ENCODE data around the gene GNA15.
A peak's percentile ranks its signal among the peaks of the same experiment; 100 is the strongest.

Gene GNA15

DNA sequence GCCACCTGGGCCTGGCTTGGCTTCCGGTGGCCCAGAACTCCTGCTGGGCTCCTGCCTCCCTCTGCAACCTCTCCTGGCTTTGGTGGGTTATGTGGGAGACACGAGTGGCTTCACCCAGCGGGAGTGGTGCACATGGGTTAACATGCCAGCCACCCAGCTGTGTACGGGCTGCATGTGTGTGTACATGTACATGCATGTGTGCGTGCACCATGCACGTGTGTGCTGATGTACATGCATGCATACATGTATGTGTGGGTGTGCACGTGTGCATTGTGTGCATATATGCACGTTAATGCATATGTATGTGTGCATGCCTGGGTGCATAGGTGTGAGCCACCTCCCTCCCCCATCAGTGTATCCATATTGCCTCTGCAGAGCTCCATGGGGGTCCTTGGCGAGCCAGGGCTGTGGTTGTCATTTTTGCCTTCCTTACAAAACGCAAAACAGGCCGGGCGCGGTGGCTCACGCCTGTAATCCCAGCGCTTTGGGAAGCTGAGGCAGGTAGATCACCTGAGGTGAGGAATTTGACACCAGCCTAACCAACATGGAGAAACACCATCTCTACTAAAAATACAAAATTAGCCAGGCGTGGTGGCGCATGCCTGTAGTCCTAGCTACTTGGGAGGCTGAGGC, 29.2 kb upstream of the GNA15 start:
- no peak for DNase-seq (ENCODE audit: low read depth in 3 of 3, low spot score in 1 of 3)

DNA sequence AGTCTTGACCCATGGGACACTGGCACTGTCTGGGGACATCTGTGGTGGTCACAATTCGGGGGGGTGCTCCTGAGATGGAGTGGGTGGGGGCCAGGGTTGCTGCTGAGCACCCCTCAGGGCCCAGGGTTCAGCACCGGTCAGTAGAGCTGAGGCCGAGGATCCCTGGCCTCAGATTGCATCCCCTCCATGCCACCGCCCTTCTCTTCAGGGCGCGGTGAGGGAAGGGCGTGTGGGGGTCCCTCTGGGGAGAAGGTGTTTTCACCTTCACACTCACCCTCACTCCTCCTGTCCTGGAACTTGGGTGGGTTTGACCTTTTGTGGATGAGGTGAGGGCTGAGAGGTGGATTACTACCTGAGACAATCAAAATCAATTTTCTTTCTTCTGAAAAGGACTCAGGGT, 28.2 kb upstream of the GNA15 start:
- DNase-seq (ENCODE audit: low read depth in 3 of 3, low spot score in 1 of 3): no peak

DNA sequence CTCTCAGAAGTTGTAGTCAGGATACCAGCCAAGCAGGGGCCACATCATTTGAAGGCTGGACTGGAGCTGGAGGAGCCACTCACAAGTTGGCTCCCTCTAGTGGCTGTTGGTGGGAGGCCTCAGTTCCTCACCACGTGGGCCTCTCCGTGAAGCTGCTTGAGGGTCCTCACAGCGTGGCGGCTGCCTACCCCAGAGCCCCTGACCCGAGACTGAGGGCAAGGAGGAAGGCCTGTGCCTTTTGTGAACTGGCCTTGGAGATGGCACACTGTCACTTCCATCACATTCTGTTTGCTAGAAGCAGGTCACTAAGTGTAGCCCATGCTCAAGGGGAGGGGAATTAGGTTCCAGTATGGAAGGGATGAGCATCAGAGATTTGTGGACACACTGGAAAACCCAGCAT, 27.1 kb upstream of the GNA15 start:
- peak; percentile 44 to 63 (median 51) for DNase-seq (ENCODE audit: low read depth in 3 of 3, low spot score in 1 of 3)

DNA sequence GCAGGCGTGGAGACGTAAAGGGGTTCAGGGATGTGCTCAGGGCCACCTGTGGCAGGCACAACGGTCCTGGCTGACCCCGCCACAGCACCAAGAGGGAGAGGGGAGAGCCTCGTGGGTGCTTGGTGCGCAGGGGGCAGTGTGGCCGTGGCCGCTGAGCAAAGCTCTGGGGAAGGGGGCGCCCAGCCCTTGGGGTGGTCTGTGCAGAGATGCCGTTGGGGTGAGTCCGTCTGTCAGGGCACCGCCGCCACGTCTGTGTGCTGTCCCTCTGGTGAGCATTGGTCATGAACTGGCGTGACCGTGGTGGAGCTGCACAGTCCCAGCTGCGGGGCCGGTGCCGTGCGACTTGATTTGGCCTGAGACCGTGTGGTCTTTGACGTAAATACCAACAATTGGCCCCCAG, 26.3 kb upstream of the GNA15 start:
- no peak for DNase-seq (ENCODE audit: low read depth in 3 of 3, low spot score in 1 of 3)

DNA sequence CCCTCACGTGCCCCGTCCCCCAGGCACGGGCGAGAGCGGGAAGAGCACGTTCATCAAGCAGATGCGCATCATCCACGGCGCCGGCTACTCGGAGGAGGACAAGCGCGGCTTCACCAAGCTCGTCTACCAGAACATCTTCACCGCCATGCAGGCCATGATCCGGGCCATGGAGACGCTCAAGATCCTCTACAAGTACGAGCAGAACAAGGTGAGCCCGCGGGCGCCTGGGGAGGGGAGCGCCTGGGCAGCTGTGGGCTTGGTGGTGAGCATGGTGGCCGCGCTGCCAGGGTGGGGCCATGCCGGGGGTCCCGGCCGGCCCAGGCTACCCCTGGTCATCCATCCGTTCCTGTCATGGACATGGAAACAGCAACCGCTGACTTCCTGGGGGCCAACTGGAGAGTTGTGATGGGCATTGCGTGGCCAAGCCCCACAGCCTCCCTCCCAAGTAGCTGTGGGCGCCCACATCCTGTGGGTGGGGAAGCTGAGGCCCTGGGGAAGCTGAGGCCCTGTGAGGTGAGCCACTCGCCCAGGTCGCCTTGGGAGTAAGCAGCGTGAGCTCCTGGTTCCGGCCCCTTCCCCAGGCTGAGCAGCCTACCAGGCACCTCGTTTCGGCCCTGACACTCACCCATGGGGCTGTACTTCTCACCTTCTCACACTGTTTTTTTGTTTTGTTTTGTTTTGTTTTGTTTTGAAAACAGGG, 25.6 kb upstream of the GNA15 start:
- no peak for DNase-seq (ENCODE audit: low read depth in 3 of 3, low spot score in 1 of 3)

DNA sequence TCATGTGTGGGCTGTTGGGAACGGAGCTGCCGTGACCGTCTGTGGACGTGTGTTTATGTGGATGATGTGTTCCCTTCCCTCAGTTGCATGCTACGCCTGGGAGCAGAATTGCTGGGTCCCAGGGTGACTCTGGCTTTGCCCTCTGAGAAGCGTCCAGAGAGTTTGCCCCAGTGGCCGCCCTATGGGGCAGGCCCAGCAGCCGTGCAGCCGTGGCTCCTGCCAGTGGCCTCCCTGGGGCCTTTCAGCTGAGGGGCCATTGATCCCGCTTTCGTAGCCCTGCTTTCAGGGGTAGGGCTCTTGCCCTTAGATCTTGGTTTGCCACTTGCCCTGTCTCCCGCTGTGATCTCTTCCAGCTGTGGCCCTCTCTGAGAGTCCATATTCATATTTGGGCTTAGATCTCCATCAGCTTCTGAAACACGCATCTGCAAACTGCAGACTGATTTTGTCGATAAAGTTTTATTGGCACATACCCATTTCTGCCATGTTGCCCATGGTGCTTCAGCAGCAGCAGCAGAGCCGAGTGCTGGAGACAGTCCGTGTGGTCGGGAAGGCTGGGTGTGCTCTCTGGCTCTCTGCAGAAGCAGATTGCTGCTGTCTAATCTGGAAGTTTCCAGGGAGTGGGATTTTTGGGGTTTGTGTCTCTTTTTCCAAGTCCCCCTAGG, 24.1 kb upstream of the GNA15 start:
- no peak for DNase-seq (ENCODE audit: low read depth in 3 of 3, low spot score in 1 of 3)

DNA sequence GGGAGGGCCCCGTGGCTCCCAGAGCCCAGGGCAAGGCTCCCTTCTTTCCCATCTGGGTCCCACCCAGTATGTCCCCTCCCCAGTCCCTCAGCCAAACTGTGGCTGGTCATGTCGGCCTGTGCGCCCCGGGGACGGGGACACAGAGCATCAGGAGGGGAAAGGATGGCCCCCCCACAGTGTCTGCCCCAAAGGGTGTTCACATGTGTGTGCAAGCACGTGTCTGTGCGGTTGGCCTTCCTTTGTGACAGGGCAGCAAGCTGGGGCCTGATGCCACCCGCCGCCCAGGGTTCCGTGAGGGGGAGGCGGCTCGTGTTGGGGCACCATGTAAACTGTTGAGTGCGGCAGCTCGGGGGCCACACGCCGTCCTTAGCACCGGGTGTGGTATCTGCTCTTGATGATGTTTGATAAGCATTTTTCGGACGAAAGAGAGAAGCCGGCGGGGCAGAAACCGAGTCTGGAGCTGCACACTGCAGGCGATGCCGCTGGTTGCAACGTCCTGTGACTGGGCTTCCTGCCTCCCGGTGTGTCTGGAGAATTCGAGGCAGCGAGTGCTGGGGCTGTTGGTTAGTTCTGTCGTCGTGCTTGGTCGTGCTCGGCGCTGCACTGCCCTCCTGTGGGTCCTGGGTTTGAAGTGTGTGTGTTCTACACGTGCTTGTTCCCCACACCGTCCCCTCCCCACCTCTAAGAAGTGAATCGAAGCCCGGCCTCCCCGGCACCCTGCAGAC, 23.3 kb upstream of the GNA15 start:
- no peak for DNase-seq (ENCODE audit: low read depth in 3 of 3, low spot score in 1 of 3)

DNA sequence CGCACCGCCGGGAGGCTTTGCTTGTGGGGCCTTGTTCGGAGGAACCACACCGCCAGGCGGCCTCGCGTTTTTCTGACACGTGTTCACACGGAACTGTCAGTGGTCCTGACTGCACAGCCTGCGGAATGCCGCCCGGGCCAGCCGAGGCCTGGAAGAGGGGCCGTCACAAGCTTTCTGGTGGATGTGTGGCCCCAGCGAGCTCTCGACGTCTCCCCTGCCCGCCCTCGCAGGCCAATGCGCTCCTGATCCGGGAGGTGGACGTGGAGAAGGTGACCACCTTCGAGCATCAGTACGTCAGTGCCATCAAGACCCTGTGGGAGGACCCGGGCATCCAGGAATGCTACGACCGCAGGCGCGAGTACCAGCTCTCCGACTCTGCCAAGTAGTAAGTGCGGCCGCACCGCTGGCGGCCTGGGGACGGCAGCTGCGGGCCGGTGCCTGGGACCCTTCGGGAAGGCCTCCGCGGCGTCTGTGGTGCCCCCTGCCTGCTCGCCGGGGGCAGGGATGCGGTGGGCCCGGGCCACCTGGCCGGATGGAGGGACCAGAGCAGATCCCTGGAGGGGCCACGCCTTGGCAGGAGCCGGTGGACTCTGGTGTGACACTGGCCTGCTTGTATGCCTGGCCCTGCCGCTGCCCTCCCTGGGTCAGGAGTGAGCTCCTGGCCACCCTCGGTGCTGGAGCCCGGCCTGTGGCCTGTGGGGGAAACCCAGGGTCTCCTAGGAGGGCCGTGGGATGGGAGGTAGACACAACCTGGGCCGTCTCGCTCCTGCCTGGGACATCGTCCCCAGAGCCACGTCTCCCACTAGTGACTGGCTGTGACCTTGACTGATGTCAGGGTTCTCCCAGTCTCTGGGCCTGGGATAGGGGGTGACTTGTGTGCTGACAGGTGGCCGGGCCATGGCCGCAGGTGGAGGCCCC, 22.5 kb upstream of the GNA15 start:
- no peak for DNase-seq (ENCODE audit: low read depth in 3 of 3, low spot score in 1 of 3)

DNA sequence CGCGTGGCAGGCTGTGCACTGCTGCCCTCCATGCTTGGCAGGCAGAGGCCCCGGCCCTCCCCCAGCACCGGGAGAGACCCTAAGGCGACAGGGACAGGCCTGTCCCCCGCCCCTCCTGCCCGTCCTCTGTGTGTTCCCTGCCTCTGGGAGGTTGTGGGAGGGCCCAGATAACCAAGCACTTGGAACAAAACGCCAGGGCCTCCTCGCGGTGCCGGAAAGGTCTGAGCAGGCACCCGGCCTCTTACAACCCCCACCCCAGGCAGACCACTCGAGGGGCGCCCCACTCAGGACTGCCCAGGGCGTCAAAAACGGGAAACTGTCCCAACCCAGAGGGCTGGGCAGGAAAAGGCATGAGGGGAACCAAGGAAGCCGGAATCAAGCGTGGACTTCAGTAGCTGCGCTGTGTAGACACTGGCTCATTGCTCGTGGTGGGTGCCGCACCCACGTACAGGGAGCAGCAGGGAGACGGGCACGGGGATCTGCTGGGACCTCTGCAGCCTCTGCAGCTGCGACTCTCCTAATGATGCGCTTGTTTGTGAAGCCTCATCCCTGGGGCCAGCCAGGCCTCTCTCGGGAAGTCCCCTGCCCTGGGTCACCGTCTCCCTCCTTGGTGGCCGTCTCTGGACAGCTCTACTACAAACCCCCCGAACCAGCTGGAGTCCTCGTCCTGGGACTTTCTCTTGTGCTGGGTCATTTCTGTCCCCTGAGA, 21.7 kb upstream of the GNA15 start:
- no peak for DNase-seq (ENCODE audit: low read depth in 3 of 3, low spot score in 1 of 3)

DNA sequence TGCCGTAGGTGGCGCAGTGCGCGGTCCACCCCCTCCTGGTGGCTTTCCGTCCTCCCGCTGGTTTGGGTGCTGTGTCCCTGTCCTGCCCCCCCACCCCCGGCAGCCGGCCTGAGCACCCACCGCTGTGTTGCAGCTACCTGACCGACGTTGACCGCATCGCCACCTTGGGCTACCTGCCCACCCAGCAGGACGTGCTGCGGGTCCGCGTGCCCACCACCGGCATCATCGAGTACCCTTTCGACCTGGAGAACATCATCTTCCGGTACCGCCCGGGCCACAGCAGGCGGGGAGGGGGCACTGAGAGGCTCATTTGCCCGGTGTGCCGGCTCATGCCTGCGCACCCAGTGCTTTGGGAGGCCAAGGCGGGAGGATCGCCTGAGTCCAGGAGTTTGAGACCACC, 21.0 kb upstream of the GNA15 start:
- no peak for DNase-seq (ENCODE audit: low read depth in 3 of 3, low spot score in 1 of 3)

DNA sequence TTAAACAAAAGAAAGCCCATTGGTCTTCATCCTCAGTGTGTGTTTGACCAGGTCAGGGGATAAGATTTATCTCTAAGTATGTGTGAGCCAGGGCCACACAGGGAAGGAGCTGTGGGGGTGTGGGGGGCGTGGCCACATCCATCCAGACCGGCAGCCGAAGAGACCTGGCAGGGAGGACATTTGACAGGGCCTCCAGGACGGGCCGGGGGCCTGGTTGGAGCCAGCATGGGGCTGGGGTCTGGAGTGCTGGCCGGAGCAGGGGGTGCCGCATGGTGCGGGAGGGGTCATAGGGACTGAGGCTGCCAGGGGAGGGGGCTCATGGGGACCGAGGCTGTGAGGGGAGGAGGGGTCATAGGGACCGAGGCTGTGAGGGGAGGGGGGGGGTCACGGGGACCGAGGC, 20.4 kb upstream of the GNA15 start:
- no peak for DNase-seq (ENCODE audit: low read depth in 3 of 3, low spot score in 1 of 3)

DNA sequence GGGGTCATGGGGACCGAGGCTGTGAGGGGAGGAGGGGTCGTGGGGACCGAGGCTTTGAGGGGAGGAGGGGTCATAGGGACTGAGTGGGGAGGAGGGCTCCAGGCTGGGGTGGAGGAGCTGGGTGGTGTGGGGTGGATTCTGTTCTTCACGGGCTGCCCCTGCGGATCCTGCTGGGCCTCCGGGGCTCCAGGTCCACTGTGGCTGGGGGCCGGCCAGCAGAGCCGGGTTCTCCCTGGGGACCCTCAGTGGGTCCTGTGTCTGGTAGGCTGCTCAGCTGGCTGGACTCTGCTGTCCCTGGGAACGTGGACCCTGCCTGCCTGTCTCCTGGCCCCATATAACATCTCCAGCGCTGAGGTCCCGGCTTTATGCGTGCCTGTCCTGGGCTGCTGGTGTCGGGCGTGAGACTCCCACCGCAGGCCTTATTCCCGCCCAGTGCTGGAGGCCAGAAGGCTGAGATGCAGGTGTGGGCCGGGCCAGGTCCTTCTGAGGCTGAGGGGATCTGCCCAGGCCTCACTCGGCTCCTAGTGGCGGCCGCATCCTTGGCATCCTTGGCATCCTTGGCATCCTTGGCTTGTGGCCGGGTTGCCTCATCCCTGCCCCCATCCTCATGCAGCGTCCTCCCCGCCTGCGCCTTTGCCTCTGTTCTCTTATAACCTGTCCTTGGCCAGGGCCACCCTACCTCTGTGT, 19.8 kb upstream of the GNA15 start:
- no peak for DNase-seq (ENCODE audit: low read depth in 3 of 3, low spot score in 1 of 3)

DNA sequence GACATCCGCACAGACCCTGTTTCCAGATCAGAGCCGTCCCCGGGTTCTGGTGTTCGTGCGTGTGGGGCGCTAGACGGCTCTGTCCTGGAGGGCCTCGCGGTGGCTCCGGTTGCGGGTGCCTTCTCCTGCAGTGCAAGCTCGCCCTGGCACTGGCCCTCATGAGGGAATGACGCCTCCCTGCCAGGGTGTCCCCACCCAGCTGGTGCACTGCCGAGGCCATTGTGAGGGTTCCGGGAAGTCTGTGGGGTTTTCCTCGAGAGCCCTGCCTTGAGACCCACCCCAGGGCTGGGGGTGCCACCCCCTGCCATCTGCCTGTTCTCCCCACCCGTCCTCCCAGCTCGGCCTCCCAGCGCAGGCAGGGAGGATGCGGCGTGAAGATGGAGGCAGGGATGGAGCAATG, 19.2 kb upstream of the GNA15 start:
- DNase-seq (ENCODE audit: low read depth in 3 of 3, low spot score in 1 of 3): no peak

DNA sequence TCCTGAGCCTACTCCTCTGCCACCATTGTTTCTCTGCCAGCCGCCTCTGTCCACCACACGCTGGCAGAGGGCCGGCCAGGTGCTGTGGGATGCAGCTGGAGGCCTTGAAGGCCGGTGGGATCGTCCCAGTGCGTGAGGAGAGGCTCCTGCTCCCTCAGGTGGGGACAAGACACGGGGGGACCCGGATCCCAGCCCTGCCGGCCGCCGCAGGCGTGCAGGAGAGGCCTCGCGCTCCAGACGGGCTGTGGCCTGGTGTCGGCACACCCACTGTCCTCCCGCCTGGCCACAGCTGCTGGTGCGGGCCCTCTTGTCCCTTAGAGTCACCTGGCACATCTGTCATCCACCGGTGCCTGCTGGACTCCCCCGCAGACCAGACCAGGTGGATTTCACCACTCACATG, 18.1 kb upstream of the GNA15 start:
- no peak for DNase-seq (ENCODE audit: low read depth in 3 of 3, low spot score in 1 of 3)

DNA sequence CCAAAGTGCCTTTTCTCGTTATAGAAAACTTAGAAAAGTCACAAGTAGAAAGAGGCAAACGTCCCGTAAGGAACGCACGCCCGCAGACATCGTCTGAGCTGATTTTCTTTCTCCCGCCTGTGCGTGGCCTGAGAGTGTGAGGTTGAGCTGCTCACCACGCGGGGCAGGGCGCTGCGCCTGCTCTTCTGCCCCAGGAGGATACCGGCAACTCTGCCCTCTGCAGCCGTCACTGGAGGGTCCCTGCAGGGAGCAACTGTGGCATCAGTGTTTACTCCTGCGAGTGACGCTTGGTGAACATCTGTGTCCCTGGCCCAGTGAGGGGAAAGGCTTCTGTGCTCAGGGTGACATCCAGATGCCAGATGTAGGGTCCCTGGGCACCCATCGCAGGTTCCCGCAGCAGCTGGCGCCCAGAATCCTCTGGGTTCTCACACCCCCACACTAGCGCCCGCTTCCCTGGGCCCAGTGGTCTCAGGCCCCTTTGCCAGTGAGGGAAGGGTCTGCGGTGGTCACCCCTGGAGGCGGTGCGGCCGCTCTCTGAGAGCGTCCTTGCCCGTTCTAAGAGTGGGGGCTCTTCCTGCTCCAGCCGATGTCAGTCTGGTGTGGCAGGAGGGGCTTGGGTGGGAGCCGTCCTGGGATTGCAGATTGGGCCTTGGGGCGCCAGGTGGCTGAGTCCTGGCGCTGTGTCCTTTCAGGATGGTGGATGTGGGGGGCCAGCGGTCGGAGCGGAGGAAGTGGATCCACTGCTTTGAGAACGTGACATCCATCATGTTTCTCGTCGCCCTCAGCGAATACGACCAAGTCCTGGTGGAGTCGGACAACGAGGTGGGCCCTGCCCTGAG, 17.4 kb upstream of the GNA15 start:
- DNase-seq (ENCODE audit: low read depth in 3 of 3, low spot score in 1 of 3): no peak

DNA sequence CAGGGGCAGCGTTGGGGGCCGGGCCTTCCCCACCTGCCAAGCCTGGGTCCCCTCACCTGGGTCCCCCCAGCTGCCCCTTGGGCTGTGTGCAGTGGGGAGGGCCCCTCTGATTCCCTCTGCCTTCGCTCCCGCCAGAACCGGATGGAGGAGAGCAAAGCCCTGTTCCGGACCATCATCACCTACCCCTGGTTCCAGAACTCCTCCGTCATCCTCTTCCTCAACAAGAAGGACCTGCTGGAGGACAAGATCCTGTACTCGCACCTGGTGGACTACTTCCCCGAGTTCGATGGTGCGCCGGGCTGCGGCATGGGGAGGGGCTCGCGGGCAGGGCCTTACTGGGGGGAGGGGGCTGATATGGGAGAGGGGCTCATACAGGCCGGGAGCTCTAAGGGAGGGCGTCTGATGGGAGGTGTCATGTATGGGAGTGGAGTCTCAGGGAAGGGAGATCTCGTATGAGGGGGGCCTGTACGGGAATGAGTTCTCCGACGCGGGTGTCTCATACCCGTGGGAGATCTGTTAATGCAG, 16.7 kb upstream of the GNA15 start:
- DNase-seq (ENCODE audit: low read depth in 3 of 3, low spot score in 1 of 3): no peak

DNA sequence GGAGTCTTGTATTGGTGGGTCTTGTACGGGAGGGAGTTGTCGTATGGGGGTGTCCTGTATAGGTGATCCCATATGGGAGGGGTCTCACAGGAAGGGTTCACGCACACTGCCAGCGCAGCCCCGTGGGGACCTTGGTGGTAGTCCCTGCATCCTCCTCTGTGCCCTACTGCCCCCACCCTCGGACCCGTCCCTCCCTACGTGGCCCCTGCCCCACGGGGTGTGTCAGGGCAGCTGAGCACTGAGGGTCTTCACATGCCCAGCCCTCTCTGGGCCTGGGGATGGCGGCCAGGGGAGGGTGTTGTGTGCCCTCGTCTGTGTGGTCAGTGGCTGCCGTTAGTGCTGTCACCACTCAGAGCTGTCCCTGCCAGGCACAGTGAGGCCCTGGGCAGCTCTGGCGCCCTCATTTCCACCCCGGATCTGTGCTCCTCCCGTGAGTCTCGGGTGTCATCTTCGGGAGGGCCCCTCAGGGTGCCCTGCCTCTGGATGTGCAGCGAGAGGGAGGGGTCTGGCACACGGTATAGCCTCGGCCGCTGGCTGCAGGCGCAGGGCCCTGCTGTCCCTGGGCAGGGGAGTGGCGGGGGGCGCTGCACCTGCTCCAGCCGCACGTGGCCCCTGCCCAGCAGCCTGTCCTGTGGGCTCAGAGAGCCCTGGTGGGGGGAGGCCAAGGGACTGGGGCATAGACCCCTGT, 16.0 kb upstream of the GNA15 start:
- no peak for DNase-seq (ENCODE audit: low read depth in 3 of 3, low spot score in 1 of 3)
